ENCODE results near the gene TXK.

DNA sequence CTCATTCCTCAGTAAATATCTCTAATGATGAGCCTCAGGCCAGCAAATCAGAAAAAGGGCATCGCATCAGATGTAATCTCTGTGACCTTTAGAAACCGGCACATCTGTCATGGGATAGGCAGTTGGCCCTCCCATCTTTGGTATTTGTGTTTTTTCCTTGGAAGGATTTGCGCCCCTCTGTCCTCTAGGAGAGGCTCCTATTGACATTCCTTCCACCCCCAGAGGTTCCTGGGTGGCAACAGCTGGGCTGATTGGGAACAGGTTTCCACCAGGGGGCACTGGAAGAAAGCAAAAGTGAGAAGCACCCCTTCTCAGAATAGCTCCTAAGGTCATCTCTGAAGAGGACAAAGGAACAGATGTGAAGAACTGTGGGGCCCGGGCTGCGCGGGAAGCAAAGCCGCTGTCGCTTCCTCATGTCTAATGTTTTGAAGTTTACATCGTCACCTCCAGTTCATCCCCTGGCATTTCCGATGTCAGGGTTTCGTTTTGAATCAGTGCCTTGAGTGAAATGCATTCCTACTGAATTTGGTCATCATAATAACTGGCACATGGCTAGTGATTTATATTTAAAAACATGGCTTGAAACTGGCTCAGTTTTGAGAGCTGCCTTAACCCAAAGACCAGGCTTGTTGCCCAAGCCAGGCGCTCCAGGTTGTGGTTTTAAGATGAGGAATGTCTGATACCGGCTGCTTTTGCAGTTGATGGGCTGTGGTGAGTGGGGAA is 6.2 kb downstream of the TXK start:
- TF ChIP-seq, protein P1, sequence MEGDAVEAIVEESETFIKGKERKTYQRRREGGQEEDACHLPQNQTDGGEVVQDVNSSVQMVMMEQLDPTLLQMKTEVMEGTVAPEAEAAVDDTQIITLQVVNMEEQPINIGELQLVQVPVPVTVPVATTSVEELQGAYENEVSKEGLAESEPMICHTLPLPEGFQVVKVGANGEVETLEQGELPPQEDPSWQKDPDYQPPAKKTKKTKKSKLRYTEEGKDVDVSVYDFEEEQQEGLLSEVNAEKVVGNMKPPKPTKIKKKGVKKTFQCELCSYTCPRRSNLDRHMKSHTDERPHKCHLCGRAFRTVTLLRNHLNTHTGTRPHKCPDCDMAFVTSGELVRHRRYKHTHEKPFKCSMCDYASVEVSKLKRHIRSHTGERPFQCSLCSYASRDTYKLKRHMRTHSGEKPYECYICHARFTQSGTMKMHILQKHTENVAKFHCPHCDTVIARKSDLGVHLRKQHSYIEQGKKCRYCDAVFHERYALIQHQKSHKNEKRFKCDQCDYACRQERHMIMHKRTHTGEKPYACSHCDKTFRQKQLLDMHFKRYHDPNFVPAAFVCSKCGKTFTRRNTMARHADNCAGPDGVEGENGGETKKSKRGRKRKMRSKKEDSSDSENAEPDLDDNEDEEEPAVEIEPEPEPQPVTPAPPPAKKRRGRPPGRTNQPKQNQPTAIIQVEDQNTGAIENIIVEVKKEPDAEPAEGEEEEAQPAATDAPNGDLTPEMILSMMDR (IDR thresholded peaks at IDR 0.05 in 2 of 3, conservative IDR thresholded peaks at IDR 0.05 in 1 of 3; ENCODE audit: control insufficient read depth in 2 of 3, extremely low read depth in 1 of 3, insufficient read depth in 1 of 3, low read depth in 3 of 3, low read length in 3 of 3), result peak; percentile 64 to 71 (median 66)
- TF ChIP-seq, protein P2, sequence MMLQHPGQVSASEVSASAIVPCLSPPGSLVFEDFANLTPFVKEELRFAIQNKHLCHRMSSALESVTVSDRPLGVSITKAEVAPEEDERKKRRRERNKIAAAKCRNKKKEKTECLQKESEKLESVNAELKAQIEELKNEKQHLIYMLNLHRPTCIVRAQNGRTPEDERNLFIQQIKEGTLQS (IDR thresholded peaks at IDR 0.05; ENCODE audit: borderline replicate concordance, extremely low read depth, low read depth, low read length), result no peak

Data from GM12878 (cell line).